K562 (cell line): Measurements from ENCODE around the gene CR2. TPM values are rescaled to one million over a fixed set of nuclear protein-coding genes. Genes with fewer than 3 reads are reported as not detected.
A peak's percentile ranks its signal among the peaks of the same experiment; 100 is the strongest.

Experiments used
- ATAC-seq: fragments of 200-7000 bp; cut with Tn5 transposase; 3 replicates; pipeline ENCODE4 v1.9.1; 2020; ENCODE audit warnings: moderate library complexity
- BruUV-seq: library from RNA; stranded (reverse); fragments of 400-500 nt; replicated peaks from 2 replicates; lab custom pipeline; 2021; lab: Mats Ljungman, UMichigan
- CTCF ChIA-PET: fragments of 300-600 bp; formaldehyde crosslinking; extraction: SDS; loops from one replicate; lab custom pipeline; 2021; ENCODE audit warnings: low intra/inter-chr PET ratio; lab: Yijun Ruan, JAX
- POLR2A ChIA-PET: fragments of 300-600, 350-650 bp; sonication (Branson Sonifier 250); formaldehyde crosslinking; extraction: SDS; loops from one replicate; lab custom pipeline; 2021; ENCODE audit warnings: antibody characterized with exemption, inconsistent platforms; lab: Yijun Ruan, JAX
- DNase-seq, 4 experiments: peaks; one replicate each; pipeline versions ENCODE4 v3.0.0 to v3.0.0-alpha.2; 2011 to 2018; ENCODE audit warnings: low spot score in 3 of 4, mixed read lengths in 3 of 4; ENCODE audit errors: extremely low read depth in 1 of 4
- FAIRE-seq: peaks from 2 replicates; lab custom pipeline; 2011; peaks lifted over from hg19 to GRCh38; lab: Jason Lieb, UNC
- H2AFZ ChIP-seq: 2 replicates; pipeline ENCODE4 v1.6.0; 2011; ENCODE audit warnings: low read depth, low read length, control low read depth, inconsistent platforms
- H3K27ac ChIP-seq: fragments of 200-600 bp; 3 replicates; pipeline ENCODE4 v1.8.0; 2011; ENCODE audit warnings: low read depth, mild to moderate bottlenecking, control low read depth, inconsistent platforms, low read length, moderate library complexity, mixed read lengths; ENCODE audit errors: extremely low read depth
- H3K27me3 ChIP-seq, 2 experiments: fragments of 300-600 bp in 1 of 2; 2 replicates in 1 of 2; 3 replicates in 1 of 2; pipeline versions ENCODE4 v1.6.0 to v1.8.0; 2011; ENCODE audit warnings: inconsistent platforms in 2 of 2, low read length in 2 of 2, mild to moderate bottlenecking in 1 of 2, mixed read lengths in 1 of 2, moderate library complexity in 1 of 2; ENCODE audit not compliant: control insufficient read depth in 2 of 2, insufficient read depth in 2 of 2
- H3K36me3 ChIP-seq: fragments of 300-600 bp; 3 replicates; pipeline ENCODE4 v1.8.0; 2011; ENCODE audit warnings: mild to moderate bottlenecking, low read length, inconsistent platforms; ENCODE audit not compliant: control insufficient read depth, insufficient read depth
- H3K4me1 ChIP-seq, 2 experiments: fragments of 200-600 bp in 1 of 2; replicated peaks in 1 of 2; 2 replicates in 1 of 2; 3 replicates in 1 of 2; pipeline versions ENCODE4 v1.5.1 to v1.8.0; 2011; ENCODE audit warnings: inconsistent platforms in 2 of 2, low read length in 2 of 2, mild to moderate bottlenecking in 1 of 2, mixed read lengths in 1 of 2, moderate library complexity in 1 of 2; ENCODE audit not compliant: control insufficient read depth in 2 of 2, insufficient read depth in 2 of 2
- H3K4me2 ChIP-seq: 2 replicates; pipeline ENCODE4 v1.6.1; 2011; ENCODE audit warnings: low read length, control low read depth, inconsistent platforms, mixed read lengths; ENCODE audit not compliant: insufficient read depth
- H3K4me3 ChIP-seq: fragments of 200-600 bp; sonication (generic), shearing (Covaris generic); 2 replicates; pipeline ENCODE4 v1.5.1; 2016; ENCODE audit warnings: control low read depth, inconsistent platforms
- H3K79me2 ChIP-seq: fragments of 200-600 bp; 3 replicates; pipeline ENCODE4 v1.8.0; 2011; ENCODE audit warnings: low read length, inconsistent platforms; ENCODE audit not compliant: control insufficient read depth, insufficient read depth
- H3K9ac ChIP-seq, 2 experiments: 2 replicates each; pipeline versions ENCODE4 v1.6.0 to v1.6.1; 2011; ENCODE audit warnings: low read depth in 2 of 2, low read length in 2 of 2, control low read depth in 1 of 2, inconsistent platforms in 1 of 2, mild to moderate bottlenecking in 1 of 2, mixed read lengths in 1 of 2; ENCODE audit not compliant: insufficient read depth in 1 of 2
- H3K9me1 ChIP-seq: one replicate; pipeline ENCODE4 v1.6.0; 2011; ENCODE audit warnings: inconsistent platforms, mild to moderate bottlenecking, low read length, moderate library complexity; ENCODE audit not compliant: control insufficient read depth, insufficient read depth
- H3K9me3 ChIP-seq: replicated peaks from 2 replicates; pipeline ENCODE4 v1.5.1; 2011; ENCODE audit warnings: low read depth, low read length, inconsistent platforms; ENCODE audit not compliant: control insufficient read depth, insufficient read depth
- H4K20me1 ChIP-seq: replicated peaks from 2 replicates; pipeline ENCODE4 v1.6.1; 2011; ENCODE audit warnings: low read length, inconsistent platforms, mixed read lengths; ENCODE audit not compliant: control insufficient read depth, insufficient read depth
- CEBPB ChIP-seq: fragments of 450-650 bp; IDR thresholded peaks from 2 replicates; pipeline ENCODE4 v1.6.1; 2016; ENCODE audit warnings: missing genetic modification characterization, missing compliant biosample characterization
- FOXK2 ChIP-seq, 2 experiments: fragments of 450-650 bp; IDR thresholded peaks in 1 of 2; conservative IDR thresholded peaks in 1 of 2; 2 replicates each; pipeline ENCODE4 v1.6.1; 2016; ENCODE audit warnings: low read depth in 2 of 2, mild to moderate bottlenecking in 1 of 2
- GABPA ChIP-seq: fragments of 200-800 bp; sonication (Bioruptor generic); conservative IDR thresholded peaks from 2 replicates; pipeline ENCODE4 v1.6.1; 2016; ENCODE audit warnings: low read depth, missing genetic modification characterization, missing compliant biosample characterization
- MCM3 ChIP-seq: fragments of 450-650 bp; IDR thresholded peaks from 2 replicates; pipeline ENCODE4 v1.6.1; 2016
- NR2C1 ChIP-seq, 2 experiments: fragments of 450-650 bp; IDR thresholded peaks; 2 replicates each; pipeline ENCODE4 v1.6.1; 2017; ENCODE audit warnings: mild to moderate bottlenecking in 2 of 2, antibody characterized with exemption in 1 of 2, inconsistent platforms in 1 of 2, missing compliant biosample characterization in 1 of 2, missing genetic modification characterization in 1 of 2
- RBM34 ChIP-seq: fragments of 200-400 bp; formaldehyde crosslinking; IDR thresholded peaks from 2 replicates; pipeline ENCODE4 v1.6.1; 2018; ENCODE audit warnings: low read length, borderline replicate concordance; ENCODE audit not compliant: insufficient read depth
- SMARCB1 ChIP-seq: IDR thresholded peaks from 2 replicates; pipeline ENCODE4 v1.6.1; 2011; ENCODE audit warnings: improper control_type of control experiment, low read depth; ENCODE audit not compliant: insufficient read length
- SREBF1 ChIP-seq: fragments of 150-350 bp; IDR thresholded peaks from 2 replicates; pipeline ENCODE4 v1.6.1; 2014; ENCODE audit warnings: antibody characterized with exemption, low read depth, low read length, borderline replicate concordance
- TRIM28 ChIP-seq: fragments of 450-650 bp; IDR thresholded peaks from 2 replicates; pipeline ENCODE4 v1.6.1; 2017
- WGBS: fragments of 100-300 bp; shearing (Covaris generic); methylation state at CpG from one replicate; pipeline ENCODE4 v1.1.6; 2016; ENCODE audit warnings: low coverage, mixed read lengths; ENCODE audit not compliant: insufficient coverage; ENCODE audit errors: missing lambda C conversion rate; 5-methylcytosine and 5-hydroxymethylcytosine counted together
- in situ Hi-C: fragments of 300-500 bp; cut with MboI; formaldehyde crosslinking; loops from 4 replicates; pipeline ENCODE4 v1.15.0; 2018; ENCODE audit warnings: inconsistent platforms, mixed read lengths
- intact Hi-C: fragments of 100-400 bp; cut with micrococcal nuclease; formaldehyde crosslinking; loops from 2 replicates; pipeline ENCODE4 v1.14.2; 2022
- polyA plus RNA-seq, 8 experiments: library from polyadenylated mRNA; depleted of rRNA in 4 of 8; stranded (reverse) in 5 of 8; unstranded in 3 of 8; fragments of >200 nt; fragmentation: Nextera tagmentation in 2 of 8; fragmentation: Illumina TruSeq in 1 of 8; extraction: Ambion mirVana in 2 of 8; extraction: Trizol in 1 of 8; gene quantifications; 2 replicates each; pipeline versions ENCODE4 v1.2.1 to v1.2.3, GENCODE V29; 2011 to 2014; ENCODE audit warnings: inconsistent platforms in 1 of 8, missing spikeins in 1 of 8
- total RNA-seq, 7 experiments: library from RNA; depleted of rRNA in 6 of 7; stranded (reverse); fragments of >200 nt in 6 of 7; fragmentation: Illumina TruSeq in 2 of 7; extraction: Trizol in 2 of 7; gene quantifications; 2 replicates each; pipeline versions ENCODE4 v1.2.1 to v1.2.3, GENCODE V29; 2011 to 2021; ENCODE audit warnings: low replicate concordance in 1 of 7
- TF ChIP-seq, protein P1 (sequence below), 2 experiments: IDR thresholded peaks in 1 of 2; conservative IDR thresholded peaks in 1 of 2; 2 replicates each; pipeline ENCODE4 v1.6.1; 2016; ENCODE audit warnings: low read depth in 2 of 2, mild to moderate bottlenecking in 1 of 2, missing compliant biosample characterization in 1 of 2, missing genetic modification characterization in 1 of 2, moderate library complexity in 1 of 2
- TF ChIP-seq, protein P2 (sequence below): fragments of 450-650 bp; IDR thresholded peaks from 2 replicates; pipeline ENCODE4 v1.6.1; 2018; ENCODE audit warnings: mild to moderate bottlenecking, low read depth; ENCODE audit not compliant: partially characterized antibody
- TF ChIP-seq, protein P3 (sequence below): fragments of 250-450 bp; sonication (Bioruptor Pico); IDR thresholded peaks from 2 replicates; pipeline ENCODE4 v1.5.0; 2021; ENCODE audit warnings: mild to moderate bottlenecking, moderate library complexity

CR2 gene
- total and polyA plus RNA-seq, 9 of the 15 experiments (the other 6 are each of a cell fraction or from before 2014, with no cell fraction given), result 0.07 to 0.67 (median 0.37) TPM

DNA sequence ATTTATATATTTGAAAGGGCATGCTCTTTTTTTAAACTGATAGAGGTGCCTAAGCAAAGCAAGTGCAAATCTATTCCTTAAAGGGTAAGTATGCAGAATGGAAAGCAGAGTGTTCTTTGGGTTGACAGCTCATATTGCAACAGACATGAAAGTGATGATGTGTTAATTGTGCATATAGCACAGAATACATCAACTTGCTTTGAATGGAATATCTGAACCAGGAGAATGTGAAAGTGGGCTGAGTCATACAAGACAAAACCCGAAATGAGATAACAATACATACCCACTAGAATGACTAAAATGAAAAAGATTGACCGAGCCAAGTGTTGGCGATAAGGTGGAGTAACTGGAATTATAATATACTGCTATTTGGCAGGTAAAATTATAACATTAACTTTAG, 46.2 kb downstream of the CR2 start (continued):
- TF ChIP-seq, protein P1, sequence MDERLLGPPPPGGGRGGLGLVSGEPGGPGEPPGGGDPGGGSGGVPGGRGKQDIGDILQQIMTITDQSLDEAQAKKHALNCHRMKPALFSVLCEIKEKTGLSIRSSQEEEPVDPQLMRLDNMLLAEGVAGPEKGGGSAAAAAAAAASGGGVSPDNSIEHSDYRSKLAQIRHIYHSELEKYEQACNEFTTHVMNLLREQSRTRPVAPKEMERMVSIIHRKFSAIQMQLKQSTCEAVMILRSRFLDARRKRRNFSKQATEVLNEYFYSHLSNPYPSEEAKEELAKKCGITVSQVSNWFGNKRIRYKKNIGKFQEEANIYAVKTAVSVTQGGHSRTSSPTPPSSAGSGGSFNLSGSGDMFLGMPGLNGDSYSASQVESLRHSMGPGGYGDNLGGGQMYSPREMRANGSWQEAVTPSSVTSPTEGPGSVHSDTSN (CRISPR knock-in tag; IDR thresholded peaks at IDR 0.05; ENCODE audit: low read depth), result no peak
- TF ChIP-seq, protein P1 (tag; conservative IDR thresholded peaks at IDR 0.05; ENCODE audit: low read depth), result 0 out of 2 replicates have a peak, but pooled peaks have one; percentile 31
- TF ChIP-seq, protein P2, sequence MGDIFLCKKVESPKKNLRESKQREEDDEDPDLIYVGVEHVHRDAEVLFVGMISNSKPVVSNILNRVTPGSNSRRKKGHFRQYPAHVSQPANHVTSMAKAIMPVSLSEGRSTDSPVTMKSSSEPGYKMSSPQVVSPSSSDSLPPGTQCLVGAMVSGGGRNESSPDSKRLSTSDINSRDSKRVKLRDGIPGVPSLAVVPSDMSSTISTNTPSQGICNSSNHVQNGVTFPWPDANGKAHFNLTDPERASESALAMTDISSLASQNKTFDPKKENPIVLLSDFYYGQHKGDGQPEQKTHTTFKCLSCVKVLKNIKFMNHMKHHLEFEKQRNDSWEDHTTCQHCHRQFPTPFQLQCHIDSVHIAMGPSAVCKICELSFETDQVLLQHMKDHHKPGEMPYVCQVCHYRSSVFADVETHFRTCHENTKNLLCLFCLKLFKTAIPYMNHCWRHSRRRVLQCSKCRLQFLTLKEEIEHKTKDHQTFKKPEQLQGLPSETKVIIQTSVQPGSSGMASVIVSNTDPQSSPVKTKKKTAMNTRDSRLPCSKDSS, result no peak
- peak; percentile 51 for TF ChIP-seq CEBPB
- TF ChIP-seq, all 486 proteins: peak for 35

DNA sequence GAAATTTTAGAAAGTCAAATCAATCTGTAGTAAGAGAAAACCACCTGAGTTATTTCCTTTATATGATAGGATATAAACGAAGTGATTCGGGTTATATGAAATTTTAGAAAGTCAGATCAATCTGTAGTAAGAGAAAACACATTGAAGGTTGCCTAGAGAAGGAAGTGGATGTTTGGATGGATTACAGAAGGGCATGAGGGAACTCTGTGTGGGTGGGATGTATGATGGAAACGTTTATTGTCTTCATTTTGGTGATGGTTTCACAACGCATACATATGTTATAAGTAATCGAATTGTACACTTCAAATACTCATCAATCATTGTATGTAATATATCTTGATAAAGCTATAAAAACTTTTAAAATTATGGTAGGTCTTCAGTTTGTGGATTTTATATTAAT, 46.9 kb downstream of the CR2 start:
- H4K20me1 ChIP-seq, result no peaks in the 10 kb centered on the region
- H3K4me1 ChIP-seq, result peaks cover 5 to 23% of the 10 kb centered on the region in 2 experiments
- H3K79me2 ChIP-seq, result no peaks in the 10 kb centered on the region
- H3K9me3 ChIP-seq, result no peaks in the 10 kb centered on the region
- ATAC-seq, result no peak
- ChIA-PET CTCF (interaction anchor here (1.1 kb wide), 1 partner anchor 416 kb away, joined by 5 read pairs; no protein-coding TSS in a partner anchor), POLR2A (interaction anchor here (0.9 to 1.2 kb wide), 3 partner anchors 19 to 426 kb away, joined by 3 to 5 read pairs (median 4); no protein-coding TSS in a partner anchor)
- FAIRE-seq, result no peak
- no peak overlapping the region for H3K4me3 ChIP-seq
- intact Hi-C loops, result loop anchor here (5.0 kb wide), 1 partner anchor 179 kb away; the partner anchor contains the start of gene CD55
- H3K9ac ChIP-seq, result no peak overlapping the region
- no peaks in the 10 kb centered on the region for H3K9me1 ChIP-seq
- H2AFZ ChIP-seq, result no peak overlapping the region
- DNase-seq, result no peak
- in situ Hi-C loops, result loop anchor here (25.0 kb wide), 1 partner anchor 889 kb away; the partner anchor contains the start of gene EIF2D
- H3K36me3 ChIP-seq, result no peaks in the 10 kb centered on the region; the same call in 2 of the 3 replicates
- no peak overlapping the region for H3K4me2 ChIP-seq
- 68% methylated on average over 5 of the region's 5 CpGs for WGBS
- H3K27ac ChIP-seq, result no peak overlapping the region
- no TSS peak for BruUV-seq
- no peaks in the 10 kb centered on the region for H3K27me3 ChIP-seq
- TF ChIP-seq FOXK2 (conservative IDR thresholded peaks at IDR 0.05 in 1 of 2, IDR thresholded peaks at IDR 0.05 in 1 of 2; ENCODE audit: low read depth in 2 of 2) (no peak), SREBF1 (no peak), SMARCB1 (no peak), RBM34 (no peak), GABPA (tag) (no peak), TRIM28 (no peak), NR2C1 (IDR thresholded peaks at IDR 0.05) (no peak), NR2C1 (tag; IDR thresholded peaks at IDR 0.05) (no peak), MCM3 (no peak)
- TF ChIP-seq, protein P3, sequence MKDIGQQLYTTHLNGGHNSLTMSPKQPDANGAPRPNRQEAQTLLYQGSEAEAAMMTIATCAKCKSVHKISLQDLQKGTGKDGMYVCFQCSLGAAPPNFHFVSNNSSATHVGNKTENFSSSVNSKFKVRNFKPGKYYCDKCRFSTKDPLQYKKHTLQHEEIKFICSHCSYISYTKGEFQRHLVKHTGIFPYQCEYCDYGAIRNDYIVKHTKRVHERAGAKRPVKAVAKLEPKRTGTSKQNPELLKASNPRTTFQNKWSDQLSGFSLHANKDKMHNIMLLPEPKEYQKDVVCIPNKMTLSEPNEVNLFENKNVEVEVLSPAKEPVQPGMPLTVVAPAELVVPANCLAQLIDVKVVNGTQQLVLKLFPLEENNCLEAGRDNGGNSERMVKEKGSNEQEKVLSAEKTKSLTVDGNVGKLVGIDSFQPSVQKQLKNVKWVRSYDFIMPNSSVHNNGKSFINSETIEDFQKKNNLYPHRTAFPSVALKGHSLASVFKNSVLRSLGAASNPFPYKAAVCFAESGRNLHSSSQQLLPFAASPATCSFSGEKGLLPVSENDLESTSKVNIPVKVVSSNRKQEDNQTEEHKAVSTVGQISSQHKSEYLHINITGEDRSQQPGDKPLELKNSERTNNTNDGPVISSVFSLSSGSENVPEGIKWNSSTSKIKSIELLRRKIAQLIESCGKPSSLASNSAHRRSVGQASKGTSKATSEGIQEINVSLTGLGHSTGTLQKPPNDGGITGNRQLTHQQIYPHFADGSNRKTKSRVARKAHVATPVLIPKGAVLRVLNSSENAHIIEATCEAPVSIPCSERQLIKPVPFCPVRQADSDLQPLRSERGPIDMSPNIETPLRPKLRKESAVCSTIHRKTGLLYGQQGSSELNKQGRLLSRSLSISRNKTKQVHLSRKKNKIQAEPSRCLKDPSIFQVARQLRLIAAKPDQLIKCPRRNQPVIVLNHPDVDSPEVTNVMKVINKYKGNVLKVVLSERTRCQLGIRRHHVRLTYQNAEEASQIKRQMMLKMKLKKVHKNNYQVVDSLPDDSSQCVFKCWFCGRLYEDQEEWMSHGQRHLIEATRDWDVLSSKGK (CRISPR knock-in tag), result no peak
